NT2/D1 (cell line): ENCODE results near the gene ANAPC2.

Experiments used
- SUZ12 ChIP-seq: IDR thresholded peaks from 2 replicates; pipeline ENCODE4 v1.6.1; 2011; ENCODE audit not compliant: insufficient read length, insufficient read depth; ENCODE audit errors: extremely low read depth
- YY1 ChIP-seq: IDR thresholded peaks from 2 replicates; pipeline ENCODE4 v1.6.1; 2011; ENCODE audit not compliant: insufficient read length, insufficient read depth
- ZNF274 ChIP-seq: IDR thresholded peaks from 2 replicates; pipeline ENCODE4 v1.6.1; 2011; ENCODE audit warnings: mild to moderate bottlenecking, low read depth, low read length

- TF ChIP-seq YY1, result no peak
- TF ChIP-seq SUZ12, result no peak
- TF ChIP-seq ZNF274, result no peak
Measured at GRCh38 chr9:137236238-137236935, 48.0 kb upstream of the ANAPC2 start.
